ENCODE measurements around the gene LHPP.

The LHPP gene

GRCh38 chr10:124447751-124448466, 13.7 kb upstream of the LHPP start:
- DNase-seq (ENCODE audit: low read depth): no peak

DNA sequence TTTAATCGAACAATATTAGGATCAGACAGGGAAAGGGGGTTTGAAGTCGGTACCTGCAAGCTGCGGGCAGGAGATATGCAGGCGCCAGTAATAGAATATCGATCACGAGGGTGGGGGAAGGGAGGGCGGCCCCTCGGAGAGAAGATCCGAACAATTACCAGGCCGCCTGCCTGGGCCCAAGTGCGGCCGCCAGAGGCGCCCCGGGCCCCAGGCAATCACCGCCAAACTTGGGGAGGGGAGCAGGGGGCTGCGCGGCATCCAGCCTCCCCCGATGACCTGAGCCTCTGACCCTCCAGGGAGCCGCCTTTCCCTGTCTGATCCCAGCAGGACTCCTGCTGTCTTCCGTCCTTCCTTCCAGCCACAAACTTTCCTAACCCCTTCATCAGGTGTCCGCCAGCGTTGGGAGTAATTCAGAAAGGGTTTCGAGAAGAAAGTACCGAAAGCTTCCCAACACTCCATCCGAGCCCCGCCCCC, 12.9 kb upstream of the LHPP start:
- no peak for DNase-seq (ENCODE audit: low read depth)

DNA sequence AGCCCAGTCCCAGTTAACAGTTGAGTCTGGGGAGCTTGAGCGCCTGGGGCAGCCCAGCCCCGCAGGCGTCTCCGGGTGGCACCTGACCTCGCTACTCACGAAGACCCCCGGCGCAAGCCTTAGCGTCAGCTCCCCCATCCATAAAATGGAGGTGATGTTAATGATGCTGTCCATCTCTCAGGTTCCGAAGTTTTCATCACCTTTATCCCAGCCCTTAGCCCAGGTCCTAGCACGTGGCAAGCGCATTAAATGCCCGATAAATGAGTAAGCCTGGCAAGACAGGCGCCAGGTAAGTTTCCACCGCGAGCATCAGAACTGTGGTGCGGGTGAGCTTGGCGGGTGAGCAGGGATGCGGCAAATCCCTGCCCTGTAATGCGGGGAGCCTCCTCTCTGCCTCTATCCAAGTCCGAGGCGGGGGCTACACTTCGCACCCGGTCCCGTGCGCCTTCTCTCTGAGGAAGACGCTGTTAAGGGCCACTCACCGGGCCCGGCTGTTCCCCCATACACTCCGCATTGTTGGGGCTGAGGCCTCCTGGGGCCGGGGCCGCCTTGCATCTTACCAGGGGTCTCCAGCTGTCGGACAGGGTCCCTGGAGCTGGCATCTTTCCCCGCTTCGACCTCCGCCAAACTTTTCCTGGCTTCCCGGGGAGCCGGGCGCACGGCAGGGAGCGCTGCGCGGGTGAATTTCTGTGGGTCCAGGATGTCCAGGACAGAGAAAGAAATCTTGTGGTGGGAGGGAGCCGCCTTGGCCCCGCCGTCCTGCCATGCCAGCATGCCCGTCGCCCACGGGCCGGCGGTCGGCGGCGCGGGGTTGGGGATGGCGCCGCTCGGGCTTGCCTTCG, 12.2 kb upstream of the LHPP start:
- no peak for DNase-seq (ENCODE audit: low read depth)

DNA sequence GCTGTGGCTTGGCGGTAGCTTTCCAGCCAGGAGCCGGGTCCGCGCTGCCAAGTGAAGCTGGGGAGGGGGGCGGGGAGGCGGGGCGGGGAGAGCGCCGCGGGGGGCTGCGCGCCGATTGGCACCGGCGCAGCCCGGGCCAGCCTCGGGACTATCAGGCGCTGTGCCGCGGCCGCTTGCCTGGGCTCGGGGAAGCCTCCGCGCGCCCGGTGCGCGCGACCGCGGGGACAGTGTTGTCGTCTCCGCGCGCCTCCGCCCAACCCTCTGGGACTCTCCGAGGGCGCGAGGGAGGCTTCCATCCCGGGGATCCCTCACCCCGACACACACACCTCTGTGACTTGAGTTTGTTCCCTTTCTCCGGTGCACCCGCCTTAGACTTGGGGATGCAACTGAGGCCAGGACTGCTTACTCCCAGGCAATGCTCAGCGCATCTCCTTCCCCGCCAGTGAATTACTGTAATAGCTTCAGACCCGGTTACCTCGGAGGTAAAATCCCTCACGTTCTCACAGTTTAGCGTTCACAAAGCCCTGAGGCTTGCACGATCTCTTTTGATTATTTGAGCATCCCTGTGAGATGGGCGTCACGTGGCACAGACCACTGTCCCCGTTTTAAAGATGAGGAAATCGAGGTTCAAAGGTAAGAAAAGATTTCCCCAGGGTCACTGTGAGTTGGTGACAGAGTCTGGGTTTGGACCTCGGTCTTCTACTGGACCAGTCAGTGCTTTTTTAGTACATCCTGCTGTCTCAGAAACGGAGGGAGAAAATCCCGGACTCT, 11.4 kb upstream of the LHPP start, which contains the start of gene NKX1-2:
NKX1-2 (minus strand) TSS at position 24 of the 771 bp plus-strand sequence. CDS start 92 bp downstream, outside the sequence.
- DNase-seq (ENCODE audit: low read depth): no peak

DNA sequence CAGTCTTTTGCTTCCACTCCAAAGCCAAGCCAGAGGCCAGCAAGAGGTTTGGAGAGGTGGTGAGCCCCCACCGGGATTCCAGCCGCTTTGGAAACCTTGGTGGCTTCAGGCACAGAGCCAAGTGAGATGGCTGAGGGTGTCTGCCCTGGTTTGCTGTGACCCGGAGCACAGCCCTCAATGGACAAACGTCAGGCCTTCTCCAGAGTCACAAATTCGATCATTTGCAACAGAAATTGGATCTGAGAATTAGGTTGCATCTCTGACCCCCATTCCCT, 10.9 kb upstream of the LHPP start:
- DNase-seq (ENCODE audit: low read depth): no peak

DNA sequence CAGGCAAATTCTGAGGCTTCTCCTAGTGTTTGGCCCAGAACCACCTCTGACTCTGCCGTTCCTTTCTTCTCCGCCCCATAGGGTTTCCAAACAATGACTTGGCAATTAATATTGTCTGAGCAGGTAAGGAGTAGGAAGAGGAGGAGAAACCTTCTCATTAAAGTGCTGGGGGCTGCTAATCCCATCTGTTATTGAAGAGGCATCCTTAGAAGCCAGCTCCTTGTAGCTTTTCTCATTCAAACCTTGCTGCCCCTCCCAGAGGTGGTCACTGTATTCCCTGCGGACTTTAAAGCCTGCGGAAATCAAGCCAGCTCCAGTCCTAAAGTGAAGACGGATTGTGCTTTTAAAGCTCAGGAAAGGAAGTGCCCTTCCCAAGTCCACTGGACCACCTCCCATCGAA, 10.3 kb upstream of the LHPP start:
- no peak for DNase-seq (ENCODE audit: low read depth)

GRCh38 chr10:124453960-124454610, 7.5 kb upstream of the LHPP start:
- DNase-seq (ENCODE audit: low read depth): no peak

DNA sequence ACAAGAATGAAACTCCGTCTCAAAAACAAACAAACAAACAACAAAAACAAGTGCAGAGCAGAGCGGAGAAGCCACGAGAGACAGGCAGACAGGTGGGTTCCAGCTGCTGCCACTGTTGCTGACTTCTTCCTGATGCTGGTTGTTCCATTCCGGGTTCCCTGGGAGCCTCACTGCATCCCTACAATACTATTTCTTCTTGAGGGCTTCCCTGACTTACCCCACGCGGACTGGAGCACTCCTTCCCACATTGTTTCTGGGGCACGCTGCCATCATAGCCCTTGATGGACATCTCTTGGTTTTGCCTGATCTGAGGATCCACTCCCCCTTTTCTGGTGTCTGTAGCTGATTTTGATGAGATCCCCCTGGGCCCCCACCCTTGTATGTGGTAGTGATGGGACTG, 6.2 kb upstream of the LHPP start:
- no peak for DNase-seq (ENCODE audit: low read depth)

DNA sequence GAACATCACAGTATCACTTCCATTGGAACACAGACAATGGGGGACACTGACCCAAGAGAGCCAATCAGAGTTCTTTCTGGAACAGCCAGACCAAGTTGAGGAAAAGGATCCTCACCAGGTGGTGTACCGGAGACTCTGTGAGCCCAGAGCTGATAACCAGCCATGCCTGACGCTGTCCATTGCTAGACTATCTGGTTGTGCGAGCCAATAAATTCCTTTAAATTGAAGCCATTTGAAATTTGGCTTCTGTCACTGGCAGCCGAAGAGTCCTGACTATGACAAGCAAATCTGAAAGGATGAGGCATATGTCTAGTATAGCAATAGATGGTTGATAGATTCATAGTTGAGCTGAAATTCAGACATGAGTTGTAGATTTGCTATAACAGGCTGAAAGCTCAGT, 3.1 kb upstream of the LHPP start:
- no peak for DNase-seq (ENCODE audit: low read depth)

DNA sequence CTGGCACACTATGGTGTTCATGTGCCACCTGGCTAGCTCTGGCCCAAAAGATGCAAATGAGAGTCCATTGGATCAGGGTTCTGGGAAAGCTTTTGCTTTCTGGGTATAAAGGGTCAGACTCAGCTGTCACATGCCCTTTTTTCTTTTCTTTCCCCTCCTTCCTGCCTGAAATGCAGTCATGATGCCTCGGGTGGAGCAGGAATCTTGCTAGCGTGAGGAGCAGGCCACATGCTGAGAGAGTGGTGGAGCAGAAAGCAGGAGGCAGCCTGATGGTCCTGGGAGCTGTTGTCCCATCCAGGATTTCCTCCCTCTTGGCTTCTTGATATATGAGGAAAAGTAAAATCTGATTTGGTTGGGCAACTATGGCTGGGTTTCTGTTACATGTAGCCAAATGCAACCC, 2.7 kb upstream of the LHPP start:
- DNase-seq (ENCODE audit: low read depth): no peak

DNA sequence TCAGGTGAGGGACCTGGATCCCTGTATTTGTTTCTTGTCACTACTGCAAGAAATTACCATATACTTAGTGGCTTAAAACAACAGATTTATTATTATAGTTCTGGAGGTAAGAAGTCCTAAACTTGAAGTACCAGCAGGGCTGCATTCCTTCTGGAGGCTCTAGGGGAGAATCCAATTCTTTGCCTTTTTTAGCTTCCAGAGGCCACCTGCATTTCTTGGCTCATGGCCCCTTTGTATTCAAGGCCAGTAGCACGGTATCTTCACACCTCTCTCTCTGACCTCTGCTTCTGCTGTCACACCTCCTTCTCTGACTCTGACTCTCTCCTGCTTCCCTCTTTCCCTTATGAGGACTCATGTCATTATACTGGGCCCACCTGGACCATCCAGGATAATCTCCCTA, 2.2 kb upstream of the LHPP start:
- no peak for DNase-seq (ENCODE audit: low read depth)

DNA sequence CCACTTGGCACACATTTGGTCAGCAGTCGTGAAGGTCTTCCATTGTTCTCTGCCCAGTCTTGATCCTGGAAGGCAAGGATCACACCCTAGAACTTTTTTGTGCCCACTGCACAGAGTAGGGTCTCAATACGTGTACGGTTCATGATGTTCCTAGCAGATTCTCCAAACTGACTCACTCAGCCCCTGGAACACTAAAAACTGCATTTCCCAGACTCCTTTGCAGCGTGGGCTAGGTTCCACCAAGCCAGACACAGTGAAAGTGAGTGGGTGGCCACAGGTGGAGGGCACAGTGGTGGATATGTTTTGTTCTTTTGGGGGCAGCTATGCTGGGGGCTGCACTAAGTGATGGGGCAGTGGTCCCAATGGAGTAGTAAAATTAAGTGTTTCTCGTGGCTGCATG, 1.5 kb upstream of the LHPP start:
- no peak for DNase-seq (ENCODE audit: low read depth)

GRCh38 chr10:124462348-124462695, 699 bp downstream of the LHPP start:
- no peak for DNase-seq (ENCODE audit: low read depth)

- no peak for DNase-seq (ENCODE audit: low read depth)
Measured at GRCh38 chr10:124464028-124464965, 2.7 kb downstream of the LHPP start.

DNA sequence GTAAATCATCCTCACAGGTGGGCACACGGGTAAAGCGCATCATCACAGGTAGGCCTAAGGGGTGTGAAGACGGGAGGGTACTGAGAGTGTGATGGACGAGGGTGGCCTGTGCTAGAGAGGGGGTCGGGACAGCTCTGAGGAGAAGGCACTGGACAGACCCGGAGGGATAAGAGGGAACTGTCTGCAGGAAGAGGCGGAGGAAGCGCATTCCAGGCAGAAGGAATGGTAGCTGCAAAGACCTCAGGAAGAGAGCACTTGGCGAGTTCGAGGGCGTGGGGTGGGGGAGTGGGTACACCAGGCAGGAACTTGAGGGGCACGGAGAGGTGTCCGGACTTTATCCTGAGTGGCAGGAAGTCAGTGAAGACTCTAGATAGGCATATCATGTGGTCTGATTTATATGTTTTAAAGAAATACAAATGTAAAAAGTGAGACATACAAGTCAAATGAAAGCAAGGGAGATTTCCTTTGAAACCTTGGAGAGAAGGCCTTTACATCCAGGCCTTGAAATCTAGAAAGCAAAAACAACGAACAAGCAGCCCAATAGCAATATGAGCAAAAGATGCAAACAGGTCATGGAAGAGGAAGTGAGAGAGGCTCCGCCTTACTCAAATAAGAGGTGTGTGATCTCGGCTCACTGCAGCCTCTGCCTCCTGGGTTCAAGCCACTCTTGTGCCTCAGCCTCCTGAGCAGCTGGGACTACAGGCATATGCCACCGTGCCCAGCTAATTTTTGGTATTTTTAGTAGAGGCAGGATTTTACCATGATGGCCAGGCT, 3.6 kb downstream of the LHPP start:
- no peak for DNase-seq (ENCODE audit: low read depth)

DNA sequence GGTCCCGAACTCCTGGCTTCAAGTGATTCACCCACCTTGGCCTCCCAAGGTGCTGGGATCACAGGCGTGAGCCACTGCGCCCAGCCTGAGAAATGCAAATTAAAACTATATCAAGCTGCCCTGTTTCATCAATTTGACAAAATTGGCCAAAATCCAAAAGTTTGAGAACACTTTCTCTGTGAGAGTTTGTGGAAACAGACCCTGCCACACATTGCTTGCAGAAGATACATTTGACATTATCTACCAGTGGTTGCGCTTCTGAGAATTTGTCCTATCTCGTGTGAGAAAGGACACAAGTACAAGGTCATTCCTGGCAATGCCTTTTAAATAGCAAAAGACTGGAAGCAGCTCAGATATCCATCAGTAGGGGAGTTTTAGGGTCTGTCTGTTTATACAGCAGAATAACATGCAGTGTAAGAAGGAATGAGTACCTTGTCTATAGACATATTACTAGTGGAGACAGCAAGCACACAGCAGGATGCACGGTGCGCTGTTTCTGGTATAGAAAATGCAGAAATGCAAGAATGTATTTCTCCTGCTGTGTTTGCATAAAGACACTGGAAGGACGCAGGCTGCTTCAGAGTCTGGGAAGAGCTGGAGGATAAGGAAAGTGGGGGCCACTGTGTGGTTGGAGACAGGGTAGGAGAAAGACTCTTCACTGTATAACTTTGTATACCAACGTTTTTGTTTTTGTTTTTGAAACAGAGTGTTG, 4.3 kb downstream of the LHPP start:
- no peak for DNase-seq (ENCODE audit: low read depth)

DNA sequence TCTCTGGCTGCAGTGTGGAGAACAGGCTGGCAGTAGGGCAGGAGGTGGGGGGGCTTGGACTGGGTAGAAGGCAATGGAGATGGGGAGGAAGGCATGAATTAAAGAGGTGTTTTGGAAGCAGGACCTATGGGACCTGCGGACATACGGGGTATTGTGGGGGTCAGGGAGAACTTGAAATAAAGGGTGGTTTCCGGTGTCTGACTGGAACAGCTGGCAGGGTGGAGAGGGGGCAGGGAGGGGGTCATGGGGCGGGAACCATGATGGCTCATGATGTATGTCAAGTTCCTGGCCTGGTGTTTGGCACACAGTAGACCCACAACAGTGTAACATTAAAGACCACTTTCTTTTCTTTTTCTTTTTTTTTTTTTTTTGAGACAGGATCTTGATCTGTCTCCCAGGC, 5.5 kb downstream of the LHPP start:
- DNase-seq (ENCODE audit: low read depth): no peak

- no peak for DNase-seq (ENCODE audit: low read depth)
Measured at GRCh38 chr10:124468624-124469023, 7.0 kb downstream of the LHPP start.

GRCh38 chr10:124469956-124470484, 8.4 kb downstream of the LHPP start:
- DNase-seq (ENCODE audit: low read depth): no peak
